Activated CD8-positive, alpha-beta T cell treated with anti-CD3 and anti-CD28 coated beads, Interleukin-2, amount 10 ng/mL, durations not matched to agents 7 days and 5 days (primary cell): Measurements from ENCODE around the gene AMPH. TPM values are rescaled to one million over a fixed set of nuclear protein-coding genes. Genes with fewer than 3 reads are reported as not detected.

ENCODE experiments used
- ATAC-seq: fragments of 150-1000 bp; cut with Tn5 transposase; one replicate; pipeline ENCODE4 v1.10.0; 2021; ENCODE audit warnings: moderate library complexity
- CTCF ChIA-PET: fragments of 350-600 bp; sonication (Branson Sonifier 250); formaldehyde crosslinking; loops from one replicate; lab custom pipeline; 2021; ENCODE audit warnings: antibody characterized with exemption; lab: Charles Lee
- POLR2A ChIA-PET: fragments of 350-600 bp; sonication (Branson Sonifier 250); formaldehyde crosslinking; loops from one replicate; lab custom pipeline; 2021; ENCODE audit warnings: antibody characterized with exemption; lab: Charles Lee
- DNase-seq: peaks from one replicate; pipeline ENCODE4 v3.0.0-alpha.2; 2020
- H3K27ac Mint-ChIP-seq: one replicate; pipeline ENCODE4 v1.8.0; 2021; ENCODE audit warnings: mild to moderate bottlenecking, mixed read lengths
- H3K27me3 Mint-ChIP-seq: one replicate; pipeline ENCODE4 v1.8.0; 2021; ENCODE audit warnings: low read depth, mixed read lengths
- H3K36me3 Mint-ChIP-seq: one replicate; pipeline ENCODE4 v1.8.0; 2021; ENCODE audit warnings: low read depth, mixed read lengths
- H3K4me1 Mint-ChIP-seq: one replicate; pipeline ENCODE4 v1.8.0; 2021; ENCODE audit warnings: low read depth, mixed read lengths
- H3K4me3 Mint-ChIP-seq: one replicate; pipeline ENCODE4 v1.8.0; 2021; ENCODE audit warnings: mild to moderate bottlenecking, mixed read lengths
- H3K9me3 Mint-ChIP-seq: one replicate; pipeline ENCODE4 v1.8.0; 2022; ENCODE audit warnings: mixed read lengths; ENCODE audit not compliant: insufficient read depth
- total RNA-seq, 2 experiments: library from RNA; stranded (reverse); gene quantifications; one replicate each; pipeline ENCODE4 v1.2.3, GENCODE V29; 2021

The AMPH gene
- total RNA-seq, 2 experiments from 2014 or later: not detected

GRCh38 chr7:38563741-38564140 is 67.4 kb downstream of the AMPH start:
- H3K4me1 Mint-ChIP-seq: no peaks in the 10 kb centered on the region
- H3K36me3 Mint-ChIP-seq: no peaks in the 10 kb centered on the region
- CTCF ChIA-PET: no interaction called here
- ATAC-seq (no peak), DNase-seq (no peak)
- POLR2A ChIA-PET: no interaction called here
- H3K9me3 Mint-ChIP-seq: no peaks in the 10 kb centered on the region
- H3K27ac Mint-ChIP-seq: no peak overlapping the region
- no peak overlapping the region for H3K4me3 Mint-ChIP-seq
- H3K27me3 Mint-ChIP-seq: peaks cover 4% of the 10 kb centered on the region

GRCh38 chr7:38561166-38561565 is 70.0 kb downstream of the AMPH start:
- POLR2A ChIA-PET: no interaction called here
- Mint-ChIP-seq H3K4me3 (no peak overlapping the region), H3K27me3 (no peaks in the 10 kb centered on the region), H3K27ac (no peak overlapping the region), H3K36me3 (no peaks in the 10 kb centered on the region), H3K4me1 (no peaks in the 10 kb centered on the region), H3K9me3 (no peaks in the 10 kb centered on the region)
- DNase-seq (no peak), ATAC-seq (no peak)
- CTCF ChIA-PET: no interaction called here

GRCh38 chr7:38558761-38559345 is 72.3 kb downstream of the AMPH start:
- ChIA-PET POLR2A (no interaction called here), CTCF (no interaction called here)
- Mint-ChIP-seq H3K4me3 (no peak overlapping the region), H3K27ac (no peak overlapping the region), H3K36me3 (no peaks in the 10 kb centered on the region), H3K4me1 (no peaks in the 10 kb centered on the region), H3K27me3 (no peaks in the 10 kb centered on the region), H3K9me3 (no peaks in the 10 kb centered on the region)
- no peak for ATAC-seq
- no peak for DNase-seq

- Mint-ChIP-seq H3K27me3 (peaks cover 10% of the 10 kb centered on the region), H3K4me3 (no peak overlapping the region), H3K4me1 (no peaks in the 10 kb centered on the region), H3K36me3 (no peaks in the 10 kb centered on the region), H3K9me3 (no peaks in the 10 kb centered on the region), H3K27ac (no peak overlapping the region)
- ChIA-PET CTCF (no interaction called here), POLR2A (no interaction called here)
- ATAC-seq (no peak), DNase-seq (no peak)
These were observed 76.6 kb downstream of the AMPH start for GRCh38 chr7:38554586-38554985.

GRCh38 chr7:38550836-38551235 is 80.3 kb downstream of the AMPH start:
- peaks cover 11% of the 10 kb centered on the region for H3K27me3 Mint-ChIP-seq
- no peaks in the 10 kb centered on the region for H3K36me3 Mint-ChIP-seq
- DNase-seq (no peak), ATAC-seq (no peak)
- H3K27ac Mint-ChIP-seq: no peak overlapping the region
- ChIA-PET CTCF (no interaction called here), POLR2A (no interaction called here)
- no peak overlapping the region for H3K4me3 Mint-ChIP-seq
- H3K9me3 Mint-ChIP-seq: no peaks in the 10 kb centered on the region
- no peaks in the 10 kb centered on the region for H3K4me1 Mint-ChIP-seq

GRCh38 chr7:38548605-38549004 is 82.6 kb downstream of the AMPH start:
- no peak overlapping the region for H3K27ac Mint-ChIP-seq
- CTCF ChIA-PET: no interaction called here
- H3K27me3 Mint-ChIP-seq: peaks cover 11% of the 10 kb centered on the region
- no peak for ATAC-seq
- POLR2A ChIA-PET: no interaction called here
- H3K9me3 Mint-ChIP-seq: no peaks in the 10 kb centered on the region
- H3K4me3 Mint-ChIP-seq: no peak overlapping the region
- H3K4me1 Mint-ChIP-seq: peaks cover 6% of the 10 kb centered on the region
- no peak for DNase-seq
- no peaks in the 10 kb centered on the region for H3K36me3 Mint-ChIP-seq

GRCh38 chr7:38546763-38547162 is 84.4 kb downstream of the AMPH start:
- peaks cover 6% of the 10 kb centered on the region for H3K4me1 Mint-ChIP-seq
- H3K9me3 Mint-ChIP-seq: no peaks in the 10 kb centered on the region
- H3K36me3 Mint-ChIP-seq: no peaks in the 10 kb centered on the region
- peaks cover 11% of the 10 kb centered on the region for H3K27me3 Mint-ChIP-seq
- no peak overlapping the region for H3K4me3 Mint-ChIP-seq
- ChIA-PET POLR2A (no interaction called here), CTCF (no interaction called here)
- DNase-seq (no peak), ATAC-seq (no peak)
- H3K27ac Mint-ChIP-seq: no peak overlapping the region

- H3K27me3 Mint-ChIP-seq: peaks cover 6% of the 10 kb centered on the region
- H3K9me3 Mint-ChIP-seq: no peaks in the 10 kb centered on the region
- H3K4me1 Mint-ChIP-seq: peaks cover 6% of the 10 kb centered on the region
- no peak for DNase-seq
- no peak overlapping the region for H3K4me3 Mint-ChIP-seq
- ChIA-PET POLR2A (no interaction called here), CTCF (no interaction called here)
- no peaks in the 10 kb centered on the region for H3K36me3 Mint-ChIP-seq
- no peak for ATAC-seq
- no peak overlapping the region for H3K27ac Mint-ChIP-seq
These were observed 85.2 kb downstream of the AMPH start for GRCh38 chr7:38545977-38546376.

GRCh38 chr7:38542156-38542555 is 89.0 kb downstream of the AMPH start:
- no peak for ATAC-seq

GRCh38 chr7:38541440-38541839 is 89.7 kb downstream of the AMPH start:
- peaks cover 6% of the 10 kb centered on the region for H3K4me1 Mint-ChIP-seq
- ChIA-PET CTCF (no interaction called here), POLR2A (no interaction called here)
- H3K36me3 Mint-ChIP-seq: no peaks in the 10 kb centered on the region
- DNase-seq (no peak), ATAC-seq (no peak)
- H3K27me3 Mint-ChIP-seq: no peaks in the 10 kb centered on the region
- no peak overlapping the region for H3K27ac Mint-ChIP-seq
- H3K9me3 Mint-ChIP-seq: no peaks in the 10 kb centered on the region
- H3K4me3 Mint-ChIP-seq: no peak overlapping the region

More at GRCh38 chr7:38542156-38542555, 89.0 kb downstream of the AMPH start:
- POLR2A ChIA-PET: no interaction called here
- Mint-ChIP-seq H3K27me3 (no peaks in the 10 kb centered on the region), H3K27ac (no peak overlapping the region), H3K36me3 (no peaks in the 10 kb centered on the region), H3K4me1 (peaks cover 6% of the 10 kb centered on the region), H3K4me3 (no peak overlapping the region), H3K9me3 (no peaks in the 10 kb centered on the region)
- DNase-seq: no peak
- CTCF ChIA-PET: no interaction called here

- no peaks in the 10 kb centered on the region for H3K4me1 Mint-ChIP-seq
- no peak overlapping the region for H3K27ac Mint-ChIP-seq
- H3K9me3 Mint-ChIP-seq: no peaks in the 10 kb centered on the region
- ChIA-PET CTCF (no interaction called here), POLR2A (no interaction called here)
- no peaks in the 10 kb centered on the region for H3K27me3 Mint-ChIP-seq
- DNase-seq: no peak
- ATAC-seq: no peak
- no peaks in the 10 kb centered on the region for H3K36me3 Mint-ChIP-seq
- no peak overlapping the region for H3K4me3 Mint-ChIP-seq
These were observed 91.6 kb downstream of the AMPH start for GRCh38 chr7:38539477-38540081.

- no peak for ATAC-seq
- Mint-ChIP-seq H3K4me1 (no peaks in the 10 kb centered on the region), H3K27ac (no peak overlapping the region), H3K4me3 (no peak overlapping the region), H3K9me3 (no peaks in the 10 kb centered on the region), H3K36me3 (no peaks in the 10 kb centered on the region), H3K27me3 (peaks cover 2% of the 10 kb centered on the region)
- ChIA-PET CTCF (no interaction called here), POLR2A (no interaction called here)
- DNase-seq: no peak
These were observed 96.1 kb downstream of the AMPH start for GRCh38 chr7:38535073-38535472.

GRCh38 chr7:38525857-38526256 is 105.3 kb downstream of the AMPH start:
- Mint-ChIP-seq H3K9me3 (no peaks in the 10 kb centered on the region), H3K4me3 (no peak overlapping the region), H3K27ac (no peak overlapping the region), H3K4me1 (no peaks in the 10 kb centered on the region), H3K27me3 (peaks cover 2% of the 10 kb centered on the region), H3K36me3 (no peaks in the 10 kb centered on the region)
- ATAC-seq (no peak), DNase-seq (no peak)
- CTCF ChIA-PET: no interaction called here
- POLR2A ChIA-PET: no interaction called here
